Activated naive CD4-positive, alpha-beta T cell treated with anti-CD3 and anti-CD28 coated beads, Interleukin-2, amount 50 U/mL, for 24 hours (primary cell): Measurements from ENCODE around the gene RAPGEF5.

Source experiments
- H3K27ac Mint-ChIP-seq: one replicate; pipeline ENCODE4 v1.8.0; 2021; ENCODE audit warnings: mild to moderate bottlenecking, mixed read lengths
- H3K27me3 Mint-ChIP-seq: one replicate; pipeline ENCODE4 v1.8.0; 2021; ENCODE audit warnings: mixed read lengths
- H3K36me3 Mint-ChIP-seq: one replicate; pipeline ENCODE4 v1.8.0; 2021; ENCODE audit warnings: mixed read lengths
- H3K4me1 Mint-ChIP-seq: one replicate; pipeline ENCODE4 v1.8.0; 2021; ENCODE audit warnings: mixed read lengths
- H3K4me3 Mint-ChIP-seq: one replicate; pipeline ENCODE4 v1.8.0; 2021; ENCODE audit warnings: mild to moderate bottlenecking, mixed read lengths
- H3K9me3 Mint-ChIP-seq: one replicate; pipeline ENCODE4 v1.8.0; 2021; ENCODE audit warnings: mixed read lengths

Gene RAPGEF5

GRCh38 chr7:22339725-22340390 is 17.1 kb downstream of the RAPGEF5 start:
- no peaks in the 10 kb centered on the region for H3K36me3 Mint-ChIP-seq
- H3K27ac Mint-ChIP-seq = no peak overlapping the region
- H3K27me3 Mint-ChIP-seq = no peaks in the 10 kb centered on the region
- H3K4me3 Mint-ChIP-seq = no peak overlapping the region
- no peaks in the 10 kb centered on the region for H3K4me1 Mint-ChIP-seq
- no peaks in the 10 kb centered on the region for H3K9me3 Mint-ChIP-seq

DNA sequence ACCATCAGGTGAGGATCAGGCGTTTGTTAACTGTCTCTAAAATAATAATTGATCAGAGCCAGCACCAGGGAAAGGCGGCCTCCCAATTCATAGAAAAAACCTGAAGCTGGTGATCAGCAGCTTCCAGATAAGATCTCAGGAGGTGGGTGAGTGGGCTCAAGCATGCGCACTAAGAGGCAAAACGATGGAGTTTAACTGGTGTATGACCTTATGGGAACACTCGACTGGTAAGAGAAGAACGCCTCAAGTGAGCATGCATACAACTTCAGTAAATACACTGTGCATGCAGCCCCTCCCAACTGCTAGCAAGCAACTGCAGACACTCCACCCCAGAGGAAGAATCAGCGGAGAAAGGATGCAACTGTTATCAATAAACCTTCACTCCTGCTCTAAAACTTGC is 18.1 kb downstream of the RAPGEF5 start:
- peaks cover 2% of the 10 kb centered on the region for H3K27me3 Mint-ChIP-seq
- no peak overlapping the region for H3K4me3 Mint-ChIP-seq
- no peak overlapping the region for H3K27ac Mint-ChIP-seq
- H3K4me1 Mint-ChIP-seq = no peaks in the 10 kb centered on the region
- no peaks in the 10 kb centered on the region for H3K36me3 Mint-ChIP-seq
- H3K9me3 Mint-ChIP-seq = no peaks in the 10 kb centered on the region

- no peak overlapping the region for H3K4me3 Mint-ChIP-seq
- H3K36me3 Mint-ChIP-seq = no peaks in the 10 kb centered on the region
- H3K4me1 Mint-ChIP-seq = no peaks in the 10 kb centered on the region
- H3K9me3 Mint-ChIP-seq = no peaks in the 10 kb centered on the region
- H3K27ac Mint-ChIP-seq = no peak overlapping the region
- H3K27me3 Mint-ChIP-seq = peaks cover 2% of the 10 kb centered on the region
These were observed 18.5 kb downstream of the RAPGEF5 start for GRCh38 chr7:22338411-22338810.

DNA sequence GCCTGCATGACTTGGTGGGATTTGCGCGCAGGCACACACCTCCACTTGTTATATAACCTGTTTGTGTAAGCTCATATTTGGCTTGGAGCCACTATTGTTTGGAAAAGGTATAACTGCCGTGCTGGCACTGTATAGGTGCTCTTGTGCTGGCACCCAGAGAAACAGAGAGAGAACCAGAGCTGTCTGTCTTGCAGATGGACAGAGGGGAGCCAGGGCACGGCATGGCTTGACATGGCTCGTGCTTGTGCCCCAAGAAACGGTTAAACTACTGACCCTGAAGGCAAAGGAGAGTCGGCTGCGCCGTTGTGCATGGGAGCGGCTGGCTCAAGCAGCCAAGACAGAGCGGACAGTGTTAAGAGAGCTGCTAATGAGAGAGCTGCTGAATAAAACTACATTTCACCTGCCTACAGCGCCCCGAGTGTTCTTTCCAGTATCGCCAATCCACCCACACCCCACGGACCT is 23.2 kb downstream of the RAPGEF5 start:
- Mint-ChIP-seq H3K36me3 (no peaks in the 10 kb centered on the region), H3K27me3 (peaks cover 5% of the 10 kb centered on the region), H3K4me3 (no peak overlapping the region), H3K27ac (no peak overlapping the region), H3K4me1 (no peaks in the 10 kb centered on the region), H3K9me3 (no peaks in the 10 kb centered on the region)

DNA sequence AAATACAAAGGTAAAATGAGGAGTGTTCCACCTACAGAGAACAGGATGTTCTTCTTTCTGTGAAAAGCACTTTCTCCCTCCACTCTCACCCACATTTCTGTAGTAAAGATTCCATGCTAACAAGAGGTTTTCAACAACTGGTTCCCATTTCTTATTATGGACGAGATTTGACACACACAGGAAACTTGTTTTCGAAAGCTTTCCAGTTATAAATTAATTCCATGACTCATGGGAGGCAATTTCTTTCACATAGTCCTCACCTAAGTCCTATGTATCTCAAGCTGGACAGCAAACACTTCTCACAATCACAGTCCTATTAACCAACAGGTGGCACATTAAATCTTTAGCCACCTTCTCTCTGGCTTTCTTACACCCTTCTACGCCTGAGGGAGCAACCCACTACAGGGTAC is 24.5 kb downstream of the RAPGEF5 start:
- Mint-ChIP-seq H3K9me3 (no peaks in the 10 kb centered on the region), H3K4me3 (no peak overlapping the region), H3K36me3 (no peaks in the 10 kb centered on the region), H3K27ac (no peak overlapping the region), H3K4me1 (no peaks in the 10 kb centered on the region), H3K27me3 (peaks cover 6% of the 10 kb centered on the region)

DNA sequence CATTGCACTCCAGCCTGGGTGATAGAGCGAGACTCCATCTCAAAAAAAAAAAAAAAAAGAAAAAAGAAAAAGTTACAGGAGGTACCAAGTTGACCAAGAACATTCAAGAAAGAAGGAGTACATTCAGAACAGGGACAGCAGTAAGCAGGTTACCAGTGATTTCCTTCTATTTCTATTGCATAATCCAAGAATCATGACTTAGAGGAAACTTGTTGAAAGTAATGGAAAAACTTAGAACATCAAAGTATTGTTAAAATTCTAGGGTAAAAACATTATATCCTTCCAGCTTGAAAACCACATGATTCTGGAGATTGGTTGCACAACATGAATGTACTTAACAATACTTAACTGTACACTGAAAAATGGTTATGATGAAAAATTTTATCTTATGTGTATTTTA is 25.2 kb downstream of the RAPGEF5 start:
- no peaks in the 10 kb centered on the region for H3K9me3 Mint-ChIP-seq
- H3K27ac Mint-ChIP-seq = no peak overlapping the region
- no peaks in the 10 kb centered on the region for H3K36me3 Mint-ChIP-seq

GRCh38 chr7:22330903-22331302 is 26.1 kb downstream of the RAPGEF5 start:
- Mint-ChIP-seq H3K36me3 (no peaks in the 10 kb centered on the region), H3K27me3 (peaks cover 9% of the 10 kb centered on the region), H3K27ac (no peak overlapping the region)

More for the DNA sequence above, 25.2 kb downstream of the RAPGEF5 start:
- H3K27me3 Mint-ChIP-seq = peaks cover 8% of the 10 kb centered on the region
- H3K4me1 Mint-ChIP-seq = no peaks in the 10 kb centered on the region
- no peak overlapping the region for H3K4me3 Mint-ChIP-seq

DNA sequence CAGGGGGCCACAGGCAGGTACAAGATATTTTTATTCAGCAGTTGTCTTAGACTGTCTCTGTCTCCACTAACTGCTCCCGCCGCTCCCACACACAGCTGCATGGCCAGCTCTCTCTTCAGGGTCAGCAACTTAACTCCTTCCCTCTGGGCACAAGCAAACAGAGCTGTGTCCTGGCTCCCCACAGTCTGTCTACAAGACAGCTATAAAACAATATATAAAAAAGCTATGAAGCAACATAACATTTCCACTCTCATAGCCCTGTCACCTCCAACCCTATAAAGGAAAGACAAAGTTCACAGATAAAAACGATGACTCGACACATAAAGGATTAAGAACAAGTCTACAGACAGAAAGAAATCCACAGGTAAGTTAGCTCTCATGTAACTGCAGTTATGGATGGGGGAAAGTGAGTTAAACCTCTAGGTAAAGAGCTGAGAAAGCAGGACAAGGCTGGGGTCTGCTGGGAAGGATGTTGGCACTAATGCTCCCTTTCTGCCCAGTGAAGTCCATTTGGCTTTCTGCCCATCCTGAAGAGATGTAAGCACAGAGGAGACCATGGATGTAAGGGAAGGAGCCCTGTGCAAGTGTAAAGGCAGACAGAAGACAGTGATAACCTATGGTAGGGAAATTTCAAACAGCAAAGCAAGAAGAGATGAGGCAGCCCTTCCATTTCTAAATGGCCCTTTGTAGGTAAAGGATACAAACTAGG is 27.0 kb downstream of the RAPGEF5 start:
- H3K9me3 Mint-ChIP-seq = no peaks in the 10 kb centered on the region

More at GRCh38 chr7:22330903-22331302, 26.1 kb downstream of the RAPGEF5 start:
- H3K4me3 Mint-ChIP-seq = no peak overlapping the region
- no peaks in the 10 kb centered on the region for H3K9me3 Mint-ChIP-seq
- H3K4me1 Mint-ChIP-seq = no peaks in the 10 kb centered on the region

GRCh38 chr7:22326181-22326580 is 30.8 kb downstream of the RAPGEF5 start:
- Mint-ChIP-seq H3K36me3 (no peaks in the 10 kb centered on the region), H3K9me3 (no peaks in the 10 kb centered on the region), H3K4me3 (no peak overlapping the region), H3K27me3 (peaks cover 12% of the 10 kb centered on the region), H3K27ac (no peak overlapping the region), H3K4me1 (no peaks in the 10 kb centered on the region)

More for the DNA sequence above, 27.0 kb downstream of the RAPGEF5 start:
- Mint-ChIP-seq H3K36me3 (no peaks in the 10 kb centered on the region), H3K27ac (no peak overlapping the region), H3K4me1 (no peaks in the 10 kb centered on the region), H3K27me3 (peaks cover 11% of the 10 kb centered on the region), H3K4me3 (no peak overlapping the region)

DNA sequence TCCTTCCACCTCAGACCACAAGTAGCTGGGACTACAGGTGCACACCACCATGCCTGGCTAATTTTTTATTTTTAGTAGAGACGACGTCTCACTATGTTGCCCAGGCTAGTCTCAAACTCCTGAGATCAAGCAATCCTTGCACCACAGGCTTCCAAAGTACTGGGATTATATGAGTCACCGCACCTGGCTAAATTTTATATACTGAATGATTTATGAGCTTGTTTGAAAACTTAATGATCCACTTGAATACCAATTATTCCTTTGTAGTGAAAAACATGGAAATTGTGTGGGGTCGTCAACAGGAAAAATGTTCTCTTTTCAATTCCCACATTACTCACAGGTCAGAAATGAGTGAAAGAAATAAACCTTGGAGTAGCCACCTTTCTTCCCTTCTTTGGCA is 31.3 kb downstream of the RAPGEF5 start:
- Mint-ChIP-seq H3K9me3 (no peaks in the 10 kb centered on the region), H3K4me1 (no peaks in the 10 kb centered on the region), H3K27me3 (peaks cover 10% of the 10 kb centered on the region), H3K36me3 (no peaks in the 10 kb centered on the region), H3K4me3 (no peak overlapping the region), H3K27ac (no peak overlapping the region)

GRCh38 chr7:22323714-22324113 is 33.2 kb downstream of the RAPGEF5 start:
- Mint-ChIP-seq H3K4me3 (no peak overlapping the region), H3K4me1 (no peaks in the 10 kb centered on the region), H3K27me3 (peaks cover 10% of the 10 kb centered on the region), H3K36me3 (no peaks in the 10 kb centered on the region), H3K9me3 (no peaks in the 10 kb centered on the region), H3K27ac (no peak overlapping the region)

DNA sequence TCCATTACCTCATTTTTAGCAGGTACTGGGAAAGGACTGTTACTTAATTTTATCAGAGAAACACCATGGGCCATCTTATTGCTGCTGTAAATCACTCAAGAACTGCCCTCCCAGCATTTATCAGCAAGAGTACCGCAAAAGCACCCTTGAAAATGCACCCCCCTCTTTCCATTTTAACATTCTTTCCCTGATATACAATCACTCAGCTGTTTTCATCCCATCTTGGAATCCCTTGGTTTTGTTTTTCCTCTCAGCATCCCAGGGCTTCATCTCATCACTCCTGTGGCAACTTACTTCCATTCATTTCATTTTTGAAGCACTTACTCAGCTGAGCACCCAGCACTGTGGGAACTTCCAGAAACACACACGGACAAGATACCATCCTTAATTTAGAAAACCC is 36.5 kb downstream of the RAPGEF5 start:
- no peak overlapping the region for H3K4me3 Mint-ChIP-seq
- H3K4me1 Mint-ChIP-seq = no peaks in the 10 kb centered on the region
- peaks cover 7% of the 10 kb centered on the region for H3K27me3 Mint-ChIP-seq
- H3K27ac Mint-ChIP-seq = no peak overlapping the region
- no peaks in the 10 kb centered on the region for H3K9me3 Mint-ChIP-seq
- H3K36me3 Mint-ChIP-seq = no peaks in the 10 kb centered on the region

- Mint-ChIP-seq H3K4me3 (no peak overlapping the region), H3K27me3 (peaks cover 5% of the 10 kb centered on the region), H3K4me1 (no peaks in the 10 kb centered on the region), H3K9me3 (no peaks in the 10 kb centered on the region), H3K27ac (no peak overlapping the region), H3K36me3 (no peaks in the 10 kb centered on the region)
These were observed 37.2 kb downstream of the RAPGEF5 start for GRCh38 chr7:22319424-22320403.

- Mint-ChIP-seq H3K9me3 (no peaks in the 10 kb centered on the region), H3K27me3 (peaks cover 6% of the 10 kb centered on the region), H3K4me1 (no peaks in the 10 kb centered on the region), H3K27ac (no peak overlapping the region), H3K36me3 (no peaks in the 10 kb centered on the region), H3K4me3 (no peak overlapping the region)
These were observed 38.6 kb downstream of the RAPGEF5 start for GRCh38 chr7:22318376-22318775.

DNA sequence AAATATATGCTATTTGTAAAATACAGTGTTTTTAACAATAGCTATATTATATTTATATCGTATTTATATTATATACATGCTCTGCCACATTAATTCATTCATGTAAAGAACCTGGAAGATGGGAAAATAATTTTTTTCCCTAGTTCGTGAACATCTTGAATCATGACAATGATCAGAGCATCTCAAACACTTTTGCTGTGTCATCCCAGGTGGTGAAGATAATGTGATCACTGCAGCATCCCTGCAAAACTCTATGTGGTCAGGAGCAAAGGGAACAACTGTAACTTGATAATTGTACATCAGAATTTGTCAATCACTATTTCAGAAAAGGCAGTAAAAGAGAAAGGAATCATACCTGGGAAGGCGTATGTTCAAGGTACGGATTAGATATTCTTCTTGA is 39.3 kb downstream of the RAPGEF5 start:
- Mint-ChIP-seq H3K27ac (no peak overlapping the region), H3K9me3 (no peaks in the 10 kb centered on the region), H3K4me1 (no peaks in the 10 kb centered on the region), H3K4me3 (no peak overlapping the region), H3K27me3 (peaks cover 6% of the 10 kb centered on the region), H3K36me3 (no peaks in the 10 kb centered on the region)
